Caco-2 (cell line): Measurements from ENCODE around the gene NPAS3. TPM values are rescaled to one million over a fixed set of nuclear protein-coding genes. Genes with fewer than 3 reads are reported as not detected.

Experiments
- BruUV-seq: library from RNA; stranded (reverse); fragments of 400-500 nt; replicated peaks from 2 replicates; lab custom pipeline; 2021; lab: Mats Ljungman, UMichigan
- CTCF ChIA-PET: fragments of 300-600 bp; sonication (Branson Sonifier 250); formaldehyde crosslinking; loops from one replicate; lab custom pipeline; 2022; ENCODE audit warnings: antibody characterized with exemption; lab: Charles Lee
- POLR2A ChIA-PET: fragments of 300-600 bp; sonication (Branson Sonifier 250); formaldehyde crosslinking; loops from one replicate; lab custom pipeline; 2022; ENCODE audit warnings: antibody characterized with exemption; lab: Charles Lee
- DNase-seq, 2 experiments: peaks; one replicate each; pipeline versions ENCODE4 v3.0.0 to v3.0.0-alpha.2; 2020 to 2022
- H3K27me3 ChIP-seq: replicated peaks from 2 replicates; pipeline ENCODE4 v1.6.0; 2011; ENCODE audit warnings: low read length; ENCODE audit not compliant: control insufficient read depth, insufficient read depth
- H3K36me3 ChIP-seq: 2 replicates; pipeline ENCODE4 v1.5.1; 2011; ENCODE audit warnings: low read length; ENCODE audit not compliant: control insufficient read depth, insufficient read depth
- H3K4me1 ChIP-seq: fragments of 250-450 bp; sonication (Bioruptor Pico); 2 replicates; pipeline ENCODE4 v1.5.1; 2020; ENCODE audit warnings: mild to moderate bottlenecking
- H3K4me3 ChIP-seq: 2 replicates; pipeline ENCODE4 v1.5.1; 2011; ENCODE audit warnings: low read depth, mild to moderate bottlenecking, control low read depth, low read length
- H3K9me3 ChIP-seq: fragments of 250-450 bp; sonication (Bioruptor Pico); 2 replicates; pipeline ENCODE4 v1.5.1; 2020; ENCODE audit warnings: mild to moderate bottlenecking, moderate library complexity
- H3K27ac Mint-ChIP-seq: one replicate; pipeline ENCODE4 v1.8.0; 2022; ENCODE audit warnings: mixed read lengths; ENCODE audit not compliant: unreplicated experiment
- H3K27me3 Mint-ChIP-seq: one replicate; pipeline ENCODE4 v1.8.0; 2022; ENCODE audit warnings: mixed read lengths; ENCODE audit not compliant: insufficient read depth, unreplicated experiment
- H3K36me3 Mint-ChIP-seq: one replicate; pipeline ENCODE4 v1.8.0; 2022; ENCODE audit warnings: mild to moderate bottlenecking, mixed read lengths; ENCODE audit not compliant: insufficient read depth, unreplicated experiment
- H3K4me1 Mint-ChIP-seq: one replicate; pipeline ENCODE4 v1.8.0; 2022; ENCODE audit warnings: low read depth, mixed read lengths; ENCODE audit not compliant: unreplicated experiment
- H3K4me3 Mint-ChIP-seq: one replicate; pipeline ENCODE4 v1.8.0; 2022; ENCODE audit warnings: mild to moderate bottlenecking, moderate library complexity, mixed read lengths; ENCODE audit not compliant: unreplicated experiment
- H3K9me3 Mint-ChIP-seq: one replicate; pipeline ENCODE4 v1.8.0; 2022; ENCODE audit warnings: mixed read lengths; ENCODE audit not compliant: unreplicated experiment
- CTCF ChIP-seq, 2 experiments: fragments of 200-600 bp in 1 of 2; IDR thresholded peaks; 1 replicate in 1 of 2; 2 replicates in 1 of 2; pipeline versions ENCODE4 v1.5.1 to v1.8.0; 2011 to 2022; ENCODE audit warnings: antibody characterized with exemption in 1 of 2, control low read depth in 1 of 2, inconsistent platforms in 1 of 2, low read depth in 1 of 2, low read length in 1 of 2, mild to moderate bottlenecking in 1 of 2, moderate library complexity in 1 of 2; ENCODE audit not compliant: insufficient read depth in 1 of 2, severe bottlenecking in 1 of 2, unreplicated experiment in 1 of 2
- intact Hi-C: fragments of 100-400 bp; cut with micrococcal nuclease; formaldehyde crosslinking; loops from one replicate; pipeline ENCODE4 v1.10.0; 2022; ENCODE audit not compliant: unreplicated experiment
- total RNA-seq: library from RNA; stranded (reverse); gene quantifications from 2 replicates; pipeline ENCODE4 v1.2.3, GENCODE V29; 2022

Gene NPAS3
- total RNA-seq, 1 experiment from 2014 or later, result not detected

DNA sequence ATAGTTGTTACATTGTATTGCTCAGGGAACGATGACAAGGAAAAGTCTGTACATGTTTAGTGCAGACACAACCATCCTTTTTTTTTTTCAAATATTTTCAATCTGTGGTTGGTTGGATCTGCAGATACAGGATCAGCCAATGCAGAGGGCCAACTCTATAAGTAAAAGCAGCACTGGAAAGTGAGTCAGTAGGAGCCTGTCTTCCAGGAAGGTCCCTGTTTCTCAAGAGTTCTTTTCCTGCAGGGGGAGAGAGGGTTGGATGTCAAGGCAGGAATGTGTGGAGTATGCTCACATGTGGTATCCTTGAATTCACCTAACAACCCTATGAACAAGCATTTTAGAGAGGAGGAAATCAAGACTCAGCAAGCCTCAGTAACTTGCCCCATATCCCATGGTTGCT is 409.1 kb downstream of the NPAS3 start:
- no peaks in the 10 kb centered on the region for H3K9me3 Mint-ChIP-seq
- intact Hi-C loops, result no loop called here
- BruUV-seq, result no TSS peak

DNA sequence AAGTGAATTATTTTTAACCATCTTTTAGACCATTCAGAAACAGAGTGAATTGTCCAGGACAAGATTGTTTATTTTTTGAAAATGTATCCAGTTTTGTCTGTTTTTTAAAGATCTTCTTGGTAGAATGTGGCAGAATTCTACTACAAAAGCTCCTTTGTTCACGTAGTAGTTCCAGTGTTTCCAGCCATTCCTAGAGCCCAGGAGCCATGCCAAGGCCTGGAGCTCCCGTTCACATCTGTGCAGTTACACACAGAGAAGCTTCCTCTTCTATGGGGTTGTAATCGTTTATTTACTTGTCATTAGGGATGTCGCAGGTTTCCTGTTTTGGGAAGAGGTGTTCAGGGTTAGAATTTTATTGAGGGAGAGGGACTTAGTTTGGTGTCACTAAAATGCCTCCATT is 409.8 kb downstream of the NPAS3 start:
- DNase-seq, result no peak
- no peak for TF ChIP-seq CTCF (IDR thresholded peaks at IDR 0.05; ENCODE audit: insufficient read depth in 1 of 2, low read depth in 1 of 2, low read length in 1 of 2, severe bottlenecking in 1 of 2, unreplicated experiment in 1 of 2)
- intact Hi-C loops, result no loop called here
- CTCF ChIA-PET, result no interaction called here
- no peak overlapping the region for H3K4me3 Mint-ChIP-seq
- no peaks in the 10 kb centered on the region for H3K9me3 ChIP-seq
- H3K9me3 Mint-ChIP-seq, result no peaks in the 10 kb centered on the region
- H3K27me3 ChIP-seq, result no peaks in the 10 kb centered on the region; the same call in 1 of the 2 replicates
- H3K27ac Mint-ChIP-seq, result no peak overlapping the region
- peaks cover 18% of the 10 kb centered on the region for H3K27me3 Mint-ChIP-seq
- H3K4me1 ChIP-seq, result no peaks in the 10 kb centered on the region
- no peaks in the 10 kb centered on the region for H3K36me3 Mint-ChIP-seq
- POLR2A ChIA-PET, result no interaction called here
- BruUV-seq, result no TSS peak
- H3K36me3 ChIP-seq, result no peaks in the 10 kb centered on the region
- no peaks in the 10 kb centered on the region for H3K4me1 Mint-ChIP-seq
- H3K4me3 ChIP-seq, result no peak overlapping the region

More for the DNA sequence above, 409.1 kb downstream of the NPAS3 start:
- Histone ChIP-seq H3K4me1 (no peaks in the 10 kb centered on the region), H3K36me3 (no peaks in the 10 kb centered on the region), H3K4me3 (no peak overlapping the region), H3K9me3 (no peaks in the 10 kb centered on the region), H3K27me3 (no peaks in the 10 kb centered on the region; the same call in 1 of the 2 replicates)
- no peak overlapping the region for H3K27ac Mint-ChIP-seq
- no peak for TF ChIP-seq CTCF (IDR thresholded peaks at IDR 0.05; ENCODE audit: insufficient read depth in 1 of 2, low read depth in 1 of 2, low read length in 1 of 2, severe bottlenecking in 1 of 2, unreplicated experiment in 1 of 2)
- H3K4me3 Mint-ChIP-seq, result no peak overlapping the region
- ChIA-PET POLR2A (no interaction called here), CTCF (no interaction called here)
- H3K36me3 Mint-ChIP-seq, result no peaks in the 10 kb centered on the region
- no peak for DNase-seq
- peaks cover 17% of the 10 kb centered on the region for H3K27me3 Mint-ChIP-seq
- H3K4me1 Mint-ChIP-seq, result no peaks in the 10 kb centered on the region

GRCh38 chr14:33349871-33350270 is 411.2 kb downstream of the NPAS3 start:
- DNase-seq, result no peak
- H3K4me3 ChIP-seq, result no peak overlapping the region
- H3K9me3 ChIP-seq, result no peaks in the 10 kb centered on the region
- POLR2A ChIA-PET, result no interaction called here
- H3K36me3 ChIP-seq, result no peaks in the 10 kb centered on the region
- H3K4me3 Mint-ChIP-seq, result no peak overlapping the region
- TF ChIP-seq CTCF (IDR thresholded peaks at IDR 0.05; ENCODE audit: insufficient read depth in 1 of 2, low read depth in 1 of 2, low read length in 1 of 2, severe bottlenecking in 1 of 2, unreplicated experiment in 1 of 2), result no peak
- no peaks in the 10 kb centered on the region for H3K9me3 Mint-ChIP-seq
- no TSS peak for BruUV-seq
- H3K36me3 Mint-ChIP-seq, result no peaks in the 10 kb centered on the region
- peaks cover 25% of the 10 kb centered on the region for H3K27me3 Mint-ChIP-seq
- no peaks in the 10 kb centered on the region for H3K27me3 ChIP-seq
- H3K4me1 ChIP-seq, result no peaks in the 10 kb centered on the region
- H3K4me1 Mint-ChIP-seq, result no peaks in the 10 kb centered on the region
- CTCF ChIA-PET, result no interaction called here
- intact Hi-C loops, result no loop called here
- no peak overlapping the region for H3K27ac Mint-ChIP-seq
